ENCODE data around the gene PLEKHN1.

Gene PLEKHN1

DNA sequence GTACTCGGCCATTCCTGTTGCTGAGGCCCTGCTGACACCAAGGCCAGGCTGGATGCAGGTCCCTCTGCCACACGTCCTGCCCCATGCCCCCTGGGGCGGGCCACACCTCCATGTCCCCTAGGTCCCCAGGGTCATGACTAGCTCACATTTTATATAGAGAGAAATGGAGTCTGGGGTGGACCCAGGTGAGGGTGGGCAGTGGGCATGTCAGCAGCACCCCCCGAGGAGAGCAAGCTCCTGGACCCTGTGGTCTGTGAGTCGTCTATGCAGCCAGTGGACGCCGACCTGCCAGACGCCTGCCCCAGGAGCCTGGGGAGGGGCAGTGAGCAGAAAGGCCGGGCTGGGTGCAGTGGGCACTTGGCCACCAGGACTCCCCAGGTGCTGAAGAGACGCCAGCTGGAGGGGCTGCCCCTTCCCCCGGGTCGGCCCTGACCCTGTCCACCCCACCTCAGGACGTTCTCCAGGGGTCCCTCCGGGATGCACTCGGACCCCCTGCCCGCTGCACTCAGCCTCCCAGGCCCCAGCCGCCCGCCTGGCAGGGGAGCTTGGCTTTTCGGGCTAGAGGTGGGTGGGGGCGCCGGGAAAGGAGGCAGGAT is 26.7 kb upstream of the PLEKHN1 start (continued):
- TF ChIP-seq ZNF658 (tag by site-specific recombination; IDR thresholded peaks at IDR 0.05) (no peak), ZNF423 (tag by site-specific recombination; IDR thresholded peaks at IDR 0.05) (peak; percentile 81; the same call in 1 of the 2 replicates), ZNF311 (tag by site-specific recombination; IDR thresholded peaks at IDR 0.05; ENCODE audit: borderline replicate concordance) (no peak), PRDM1 (tag by site-specific recombination; IDR thresholded peaks at IDR 0.05) (no peak), ZNF138 (tag by site-specific recombination; IDR thresholded peaks at IDR 0.05; ENCODE audit: borderline replicate concordance) (no peak), ZNF221 (tag by site-specific recombination; IDR thresholded peaks at IDR 0.05; ENCODE audit: borderline replicate concordance) (no peak), SCRT2 (tag by site-specific recombination; IDR thresholded peaks at IDR 0.05) (no peak), ZBTB48 (tag by site-specific recombination; IDR thresholded peaks at IDR 0.05) (0 out of 2 replicates have a peak, but pooled peaks have one; percentile 10), GLIS1 (tag by site-specific recombination; IDR thresholded peaks at IDR 0.05) (peak; percentile 99), ZBTB8A (tag by site-specific recombination; IDR thresholded peaks at IDR 0.05) (no peak), ZFHX2 (tag by site-specific recombination; conservative IDR thresholded peaks at IDR 0.05) (no peak)
- TF ChIP-seq, protein P1, sequence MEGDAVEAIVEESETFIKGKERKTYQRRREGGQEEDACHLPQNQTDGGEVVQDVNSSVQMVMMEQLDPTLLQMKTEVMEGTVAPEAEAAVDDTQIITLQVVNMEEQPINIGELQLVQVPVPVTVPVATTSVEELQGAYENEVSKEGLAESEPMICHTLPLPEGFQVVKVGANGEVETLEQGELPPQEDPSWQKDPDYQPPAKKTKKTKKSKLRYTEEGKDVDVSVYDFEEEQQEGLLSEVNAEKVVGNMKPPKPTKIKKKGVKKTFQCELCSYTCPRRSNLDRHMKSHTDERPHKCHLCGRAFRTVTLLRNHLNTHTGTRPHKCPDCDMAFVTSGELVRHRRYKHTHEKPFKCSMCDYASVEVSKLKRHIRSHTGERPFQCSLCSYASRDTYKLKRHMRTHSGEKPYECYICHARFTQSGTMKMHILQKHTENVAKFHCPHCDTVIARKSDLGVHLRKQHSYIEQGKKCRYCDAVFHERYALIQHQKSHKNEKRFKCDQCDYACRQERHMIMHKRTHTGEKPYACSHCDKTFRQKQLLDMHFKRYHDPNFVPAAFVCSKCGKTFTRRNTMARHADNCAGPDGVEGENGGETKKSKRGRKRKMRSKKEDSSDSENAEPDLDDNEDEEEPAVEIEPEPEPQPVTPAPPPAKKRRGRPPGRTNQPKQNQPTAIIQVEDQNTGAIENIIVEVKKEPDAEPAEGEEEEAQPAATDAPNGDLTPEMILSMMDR (tag by site-specific recombination; IDR thresholded peaks at IDR 0.05) = peak; percentile 37
- TF ChIP-seq, protein P2, sequence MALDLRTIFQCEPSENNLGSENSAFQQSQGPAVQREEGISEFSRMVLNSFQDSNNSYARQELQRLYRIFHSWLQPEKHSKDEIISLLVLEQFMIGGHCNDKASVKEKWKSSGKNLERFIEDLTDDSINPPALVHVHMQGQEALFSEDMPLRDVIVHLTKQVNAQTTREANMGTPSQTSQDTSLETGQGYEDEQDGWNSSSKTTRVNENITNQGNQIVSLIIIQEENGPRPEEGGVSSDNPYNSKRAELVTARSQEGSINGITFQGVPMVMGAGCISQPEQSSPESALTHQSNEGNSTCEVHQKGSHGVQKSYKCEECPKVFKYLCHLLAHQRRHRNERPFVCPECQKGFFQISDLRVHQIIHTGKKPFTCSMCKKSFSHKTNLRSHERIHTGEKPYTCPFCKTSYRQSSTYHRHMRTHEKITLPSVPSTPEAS (tag by site-specific recombination; IDR thresholded peaks at IDR 0.05) = no peak
- TF ChIP-seq, protein P3, sequence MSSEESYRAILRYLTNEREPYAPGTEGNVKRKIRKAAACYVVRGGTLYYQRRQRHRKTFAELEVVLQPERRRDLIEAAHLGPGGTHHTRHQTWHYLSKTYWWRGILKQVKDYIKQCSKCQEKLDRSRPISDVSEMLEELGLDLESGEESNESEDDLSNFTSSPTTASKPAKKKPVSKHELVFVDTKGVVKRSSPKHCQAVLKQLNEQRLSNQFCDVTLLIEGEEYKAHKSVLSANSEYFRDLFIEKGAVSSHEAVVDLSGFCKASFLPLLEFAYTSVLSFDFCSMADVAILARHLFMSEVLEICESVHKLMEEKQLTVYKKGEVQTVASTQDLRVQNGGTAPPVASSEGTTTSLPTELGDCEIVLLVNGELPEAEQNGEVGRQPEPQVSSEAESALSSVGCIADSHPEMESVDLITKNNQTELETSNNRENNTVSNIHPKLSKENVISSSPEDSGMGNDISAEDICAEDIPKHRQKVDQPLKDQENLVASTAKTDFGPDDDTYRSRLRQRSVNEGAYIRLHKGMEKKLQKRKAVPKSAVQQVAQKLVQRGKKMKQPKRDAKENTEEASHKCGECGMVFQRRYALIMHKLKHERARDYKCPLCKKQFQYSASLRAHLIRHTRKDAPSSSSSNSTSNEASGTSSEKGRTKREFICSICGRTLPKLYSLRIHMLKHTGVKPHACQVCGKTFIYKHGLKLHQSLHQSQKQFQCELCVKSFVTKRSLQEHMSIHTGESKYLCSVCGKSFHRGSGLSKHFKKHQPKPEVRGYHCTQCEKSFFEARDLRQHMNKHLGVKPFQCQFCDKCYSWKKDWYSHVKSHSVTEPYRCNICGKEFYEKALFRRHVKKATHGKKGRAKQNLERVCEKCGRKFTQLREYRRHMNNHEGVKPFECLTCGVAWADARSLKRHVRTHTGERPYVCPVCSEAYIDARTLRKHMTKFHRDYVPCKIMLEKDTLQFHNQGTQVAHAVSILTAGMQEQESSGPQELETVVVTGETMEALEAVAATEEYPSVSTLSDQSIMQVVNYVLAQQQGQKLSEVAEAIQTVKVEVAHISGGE (tag by site-specific recombination; conservative IDR thresholded peaks at IDR 0.05; ENCODE audit: low read depth) = no peak
- TF ChIP-seq, protein P4, sequence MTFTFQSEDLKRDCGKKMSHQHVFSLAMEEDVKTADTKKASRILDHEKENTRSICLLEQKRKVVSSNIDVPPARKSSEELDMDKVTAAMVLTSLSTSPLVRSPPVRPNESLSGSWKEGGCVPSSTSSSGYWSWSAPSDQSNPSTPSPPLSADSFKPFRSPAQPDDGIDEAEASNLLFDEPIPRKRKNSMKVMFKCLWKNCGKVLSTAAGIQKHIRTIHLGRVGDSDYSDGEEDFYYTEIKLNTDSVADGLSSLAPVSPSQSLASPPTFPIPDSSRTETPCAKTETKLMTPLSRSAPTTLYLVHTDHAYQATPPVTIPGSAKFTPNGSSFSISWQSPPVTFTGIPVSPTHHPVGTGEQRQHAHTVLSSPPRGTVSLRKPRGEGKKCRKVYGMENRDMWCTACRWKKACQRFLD (tag by site-specific recombination; IDR thresholded peaks at IDR 0.05) = no peak

DNA sequence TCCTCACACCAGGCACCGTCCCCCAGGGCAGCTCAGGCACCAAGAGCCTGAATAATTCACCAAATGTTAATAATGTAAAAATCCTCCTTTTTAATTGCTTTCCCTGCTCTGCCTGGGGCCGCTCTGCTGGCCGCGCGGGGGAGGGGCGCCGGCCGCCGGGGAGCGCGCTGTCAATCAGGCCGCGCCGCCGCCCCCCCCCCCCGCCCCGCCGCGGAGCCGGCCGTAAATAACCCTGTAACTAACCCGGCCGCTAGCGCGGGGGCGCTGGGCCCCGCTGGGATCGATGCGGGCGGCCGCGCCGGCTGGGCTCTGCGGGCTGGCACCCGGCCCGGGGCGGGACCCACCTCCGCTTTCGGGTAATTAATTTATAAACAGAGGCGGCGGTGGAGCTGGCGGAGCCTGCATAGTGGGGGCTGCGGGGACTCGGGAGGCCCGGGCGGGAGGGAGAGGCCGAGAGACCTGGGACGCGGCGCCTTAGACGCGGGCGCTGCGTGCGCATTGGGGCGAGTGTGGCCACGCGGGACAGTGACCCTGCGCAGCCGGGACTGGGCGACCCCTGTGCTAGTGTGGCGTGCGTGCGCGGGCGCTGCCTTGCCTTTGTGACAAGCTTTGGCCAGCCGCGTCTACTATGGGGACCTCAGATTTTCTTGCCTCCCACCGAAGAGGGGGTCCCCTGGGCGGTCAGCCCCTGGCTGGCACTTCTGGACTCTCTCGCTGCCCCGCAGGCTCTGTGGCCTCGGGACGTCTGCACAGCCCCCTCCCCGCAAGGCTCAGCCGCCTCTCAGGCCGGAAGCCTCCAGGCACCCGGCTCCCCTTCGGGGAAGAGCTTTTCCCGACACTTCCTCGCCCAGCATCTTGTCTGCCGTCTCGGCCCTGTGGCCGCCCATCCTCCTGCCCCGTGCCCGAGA is 25.9 kb upstream of the PLEKHN1 start:
- H3K4me3 ChIP-seq (ENCODE audit: low read depth, low read length) = peak overlapping the region; percentile 30
- H3K27ac ChIP-seq (ENCODE audit: extremely low read depth, low read depth, low read length) = peak overlapping the region; percentile 98
- H3K4me1 ChIP-seq (ENCODE audit: control insufficient read depth, insufficient read depth, low read length) = peaks cover 52% of the 10 kb centered on the region
- ChIA-PET CTCF (interaction anchor here (0.7 to 3.0 kb wide), 12 partner anchors 9 to 226 kb away, joined by 3 to 17 read pairs (median 4); no protein-coding TSS in a partner anchor), POLR2A (interaction anchor here (0.9 to 9.4 kb wide), 13 partner anchors 9 to 61 kb away, joined by 3 to 111 read pairs (median 7); partner anchors contain the start of genes HES4, PLEKHN1 and SAMD11)
- H3K36me3 ChIP-seq (ENCODE audit: control insufficient read depth in 2 of 2, insufficient read depth in 1 of 2, low read length in 2 of 2) = peaks cover 0 to 38% of the 10 kb centered on the region in 2 experiments; a peak in 1 of 3 replicates
- no peaks in the 10 kb centered on the region for H3K9me3 ChIP-seq (ENCODE audit: control insufficient read depth, insufficient read depth, low read depth, low read length)
- TF ChIP-seq, protein P3 (tag by site-specific recombination; conservative IDR thresholded peaks at IDR 0.05; ENCODE audit: low read depth) = peak; percentile 80
- peak; percentile 47; the same call in 1 of the 2 replicates for TF ChIP-seq ZXDB (tag by site-specific recombination; IDR thresholded peaks at IDR 0.05)
- TF ChIP-seq, protein P5, sequence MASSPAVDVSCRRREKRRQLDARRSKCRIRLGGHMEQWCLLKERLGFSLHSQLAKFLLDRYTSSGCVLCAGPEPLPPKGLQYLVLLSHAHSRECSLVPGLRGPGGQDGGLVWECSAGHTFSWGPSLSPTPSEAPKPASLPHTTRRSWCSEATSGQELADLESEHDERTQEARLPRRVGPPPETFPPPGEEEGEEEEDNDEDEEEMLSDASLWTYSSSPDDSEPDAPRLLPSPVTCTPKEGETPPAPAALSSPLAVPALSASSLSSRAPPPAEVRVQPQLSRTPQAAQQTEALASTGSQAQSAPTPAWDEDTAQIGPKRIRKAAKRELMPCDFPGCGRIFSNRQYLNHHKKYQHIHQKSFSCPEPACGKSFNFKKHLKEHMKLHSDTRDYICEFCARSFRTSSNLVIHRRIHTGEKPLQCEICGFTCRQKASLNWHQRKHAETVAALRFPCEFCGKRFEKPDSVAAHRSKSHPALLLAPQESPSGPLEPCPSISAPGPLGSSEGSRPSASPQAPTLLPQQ (tag by site-specific recombination; IDR thresholded peaks at IDR 0.05) = peak; percentile 99

All from HEK293 (cell line).